ENCODE results near the gene CDYL2.

Gene CDYL2

DNA sequence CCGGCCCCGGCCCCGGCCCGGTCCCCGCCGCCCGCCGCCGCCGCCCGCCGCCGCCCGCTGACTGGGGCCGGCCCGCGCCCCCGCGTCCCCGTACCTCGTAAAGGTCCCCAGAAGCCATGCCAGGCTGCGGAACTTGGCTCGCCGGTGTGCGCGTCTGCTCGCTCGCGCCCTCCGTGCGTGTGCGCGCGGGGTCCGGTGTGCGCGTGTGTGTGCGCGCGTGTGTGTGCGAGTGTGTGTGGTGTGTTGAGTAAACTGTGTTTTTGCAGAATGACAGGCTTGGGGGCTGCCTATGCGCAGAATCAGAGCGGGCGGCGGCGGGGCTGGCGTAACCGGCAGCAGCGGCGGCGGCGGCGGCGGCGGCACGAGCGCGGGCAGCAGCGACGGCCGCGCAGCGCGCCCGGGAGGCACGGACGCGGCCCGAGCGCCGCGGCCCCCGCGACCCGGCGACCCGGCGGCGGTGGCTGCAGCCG, 307 bp downstream of the CDYL2 start:
- CTCF ChIA-PET: no interaction called here
- POLR2A ChIA-PET: no interaction called here
- TF ChIP-seq CTCF (IDR thresholded peaks at IDR 0.05; ENCODE audit: control extremely low read depth, extremely low read depth, low read depth, missing control alignments): no peak
- no peak for DNase-seq (ENCODE audit: extremely low spot score)

- peak; percentile 60 for DNase-seq (ENCODE audit: extremely low spot score)
- POLR2A ChIA-PET: no interaction called here
- peak; percentile 61 for TF ChIP-seq CTCF (IDR thresholded peaks at IDR 0.05; ENCODE audit: control extremely low read depth, extremely low read depth, low read depth, missing control alignments)
- CTCF ChIA-PET: no interaction called here
Observed at GRCh38 chr16:80803339-80804055, 901 bp downstream of the CDYL2 start.

- DNase-seq (ENCODE audit: extremely low spot score): no peak
- POLR2A ChIA-PET: no interaction called here
- CTCF ChIA-PET: interaction anchor here (1.1 to 1.2 kb wide), 3 partner anchors 11 to 275 kb away, joined by 3 to 5 read pairs (median 3); no protein-coding TSS in a partner anchor
- TF ChIP-seq CTCF (IDR thresholded peaks at IDR 0.05; ENCODE audit: control extremely low read depth, extremely low read depth, low read depth, missing control alignments): no peak
Observed at GRCh38 chr16:80802902-80803301, 1.5 kb downstream of the CDYL2 start.

GRCh38 chr16:80802138-80802537, 2.3 kb downstream of the CDYL2 start:
- CTCF ChIA-PET: interaction anchor here (1.1 to 1.2 kb wide), 3 partner anchors 10 to 274 kb away, joined by 3 to 5 read pairs (median 3); no protein-coding TSS in a partner anchor

DNA sequence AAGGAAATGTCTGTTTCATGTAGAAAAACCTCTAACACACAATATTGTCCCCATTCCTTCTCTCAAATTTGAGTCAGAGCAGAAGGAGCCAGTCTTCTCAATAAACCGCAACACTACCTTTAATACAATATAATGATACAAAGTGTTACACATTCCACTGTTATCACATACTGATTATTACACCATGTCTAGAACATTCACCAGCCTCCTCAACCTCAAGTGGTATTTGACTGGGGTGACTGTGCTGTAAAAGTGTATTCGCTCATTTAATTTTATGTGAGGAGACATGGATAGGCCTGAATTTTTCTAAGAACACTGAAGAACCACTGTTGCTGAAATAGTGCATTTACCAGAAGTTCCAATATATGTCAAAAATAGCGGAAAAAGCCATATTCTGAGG, 10.3 kb downstream of the CDYL2 start:
- no peak for DNase-seq (ENCODE audit: extremely low spot score)
- ChIA-PET POLR2A (no interaction called here), CTCF (no interaction called here)
- TF ChIP-seq CTCF (IDR thresholded peaks at IDR 0.05; ENCODE audit: control extremely low read depth, extremely low read depth, low read depth, missing control alignments): no peak

More at GRCh38 chr16:80802138-80802537, 2.3 kb downstream of the CDYL2 start:
- POLR2A ChIA-PET: no interaction called here
- DNase-seq (ENCODE audit: extremely low spot score): no peak
- no peak for TF ChIP-seq CTCF (IDR thresholded peaks at IDR 0.05; ENCODE audit: control extremely low read depth, extremely low read depth, low read depth, missing control alignments)

DNA sequence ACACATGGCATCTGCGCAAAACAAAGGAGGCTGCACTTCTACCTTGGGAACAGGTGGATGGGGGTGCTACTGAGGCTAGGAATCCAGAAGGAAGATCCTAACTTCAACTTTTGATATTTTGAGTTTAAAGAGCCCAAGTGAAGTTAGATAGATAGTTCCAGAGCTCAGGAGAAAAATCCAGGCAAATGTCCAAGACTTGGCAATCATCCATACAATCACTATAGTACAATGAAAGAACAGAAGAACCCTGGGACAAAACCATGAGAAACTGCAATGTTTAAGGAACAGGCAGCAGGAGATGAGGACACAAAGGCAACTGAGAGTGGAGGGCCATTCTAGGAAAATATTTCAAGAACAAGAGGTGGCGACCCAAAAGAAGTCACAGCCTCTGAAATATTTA, 12.4 kb downstream of the CDYL2 start:
- ChIA-PET POLR2A (no interaction called here), CTCF (interaction anchor here (1.2 to 4.4 kb wide), 4 partner anchors 10 to 265 kb away, joined by 3 to 13 read pairs (median 4); no protein-coding TSS in a partner anchor)

More for the DNA sequence above, 12.4 kb downstream of the CDYL2 start:
- TF ChIP-seq CTCF (IDR thresholded peaks at IDR 0.05; ENCODE audit: control extremely low read depth, extremely low read depth, low read depth, missing control alignments): no peak
- no peak for DNase-seq (ENCODE audit: extremely low spot score)
